ENCODE measurements around the gene POLE.

GRCh38 chr12:132673288-132674179, 13.6 kb downstream of the POLE start:
- TF ChIP-seq CTCF (IDR thresholded peaks at IDR 0.05) (no peak), POLR2A (IDR thresholded peaks at IDR 0.05) (no peak)

Data from heart left ventricle (tissue), 13 donors.